Trophoblast cell (in vitro differentiated cells and primary cell): ENCODE results near the gene OR2T35.
"Not testable (repeated sequence)": the region's sequence is repeated elsewhere in the genome, so short reads cannot be mapped to it uniquely, and the experiment has no call there.

Experiments
- DNase-seq, 2 donors: peaks; one replicate each; pipeline ENCODE4 v3.0.0-alpha.2; 2016
- H2AFZ ChIP-seq: 2 replicates; pipeline ENCODE4 v1.6.1; 2013; ENCODE audit warnings: low read length, moderate library complexity, mild to moderate bottlenecking; ENCODE audit not compliant: insufficient read depth, poor library complexity
- H2AK5ac ChIP-seq: 2 replicates; pipeline ENCODE4 v1.6.1; 2013; ENCODE audit warnings: mild to moderate bottlenecking, low read length
- H2BK120ac ChIP-seq: 2 replicates; pipeline ENCODE4 v1.6.1; 2013; ENCODE audit warnings: low read length, mild to moderate bottlenecking, moderate library complexity; ENCODE audit not compliant: insufficient read depth, poor library complexity
- H2BK12ac ChIP-seq: 2 replicates; pipeline ENCODE4 v1.6.1; 2013; ENCODE audit warnings: mild to moderate bottlenecking, low read length, moderate library complexity
- H2BK5ac ChIP-seq: 2 replicates; pipeline ENCODE4 v1.6.1; 2013; ENCODE audit warnings: low read length, low read depth, moderate library complexity, mild to moderate bottlenecking; ENCODE audit not compliant: poor library complexity
- H3K14ac ChIP-seq: 2 replicates; pipeline ENCODE4 v1.6.1; 2013; ENCODE audit warnings: mild to moderate bottlenecking, low read length
- H3K18ac ChIP-seq: 2 replicates; pipeline ENCODE4 v1.6.1; 2013; ENCODE audit warnings: mild to moderate bottlenecking, low read length
- H3K23ac ChIP-seq: 2 replicates; pipeline ENCODE4 v1.6.1; 2013; ENCODE audit warnings: low read length
- H3K27ac ChIP-seq: 2 replicates; pipeline ENCODE4 v1.5.1; 2013; ENCODE audit warnings: low read depth, mild to moderate bottlenecking, inconsistent platforms, low read length, moderate library complexity
- H3K27me3 ChIP-seq: 2 replicates; pipeline ENCODE4 v1.6.1; 2013; ENCODE audit warnings: inconsistent platforms, mild to moderate bottlenecking, low read length, moderate library complexity; ENCODE audit not compliant: insufficient read depth
- H3K36me3 ChIP-seq, 2 experiments: 1 replicate in 1 of 2; 2 replicates in 1 of 2; pipeline ENCODE4 v1.6.1; 2013; ENCODE audit warnings: low read length in 2 of 2, mild to moderate bottlenecking in 2 of 2, moderate library complexity in 1 of 2; ENCODE audit not compliant: insufficient read depth in 2 of 2, control insufficient read depth in 1 of 2
- H3K4ac ChIP-seq: 2 replicates; pipeline ENCODE4 v1.6.1; 2013; ENCODE audit warnings: low read depth, mild to moderate bottlenecking, low read length, moderate library complexity
- H3K4me1 ChIP-seq, 2 experiments: 1 replicate in 1 of 2; 2 replicates in 1 of 2; pipeline ENCODE4 v1.6.1; 2013; ENCODE audit warnings: low read length in 2 of 2, mild to moderate bottlenecking in 2 of 2, moderate library complexity in 1 of 2; ENCODE audit not compliant: insufficient read depth in 2 of 2, control insufficient read depth in 1 of 2
- H3K4me2 ChIP-seq: 2 replicates; pipeline ENCODE4 v1.6.1; 2013; ENCODE audit warnings: inconsistent platforms, mild to moderate bottlenecking, low read length, moderate library complexity
- H3K4me3 ChIP-seq: 2 replicates; pipeline ENCODE4 v1.5.1; 2013; ENCODE audit warnings: mild to moderate bottlenecking, low read depth, low read length, inconsistent platforms
- H3K79me1 ChIP-seq: one replicate; pipeline ENCODE4 v1.6.1; 2013; ENCODE audit warnings: low read length
- H3K79me2 ChIP-seq: 2 replicates; pipeline ENCODE4 v1.6.1; 2013; ENCODE audit warnings: low read length, mild to moderate bottlenecking; ENCODE audit not compliant: control insufficient read depth, insufficient read depth, poor library complexity
- H3K9ac ChIP-seq: 2 replicates; pipeline ENCODE4 v1.6.1; 2013; ENCODE audit warnings: mild to moderate bottlenecking, low read length
- H3K9me3 ChIP-seq: 2 replicates; pipeline ENCODE4 v1.6.1; 2013; ENCODE audit warnings: low read depth, mild to moderate bottlenecking, control low read depth, inconsistent platforms, low read length; ENCODE audit not compliant: insufficient read depth
- H4K12ac ChIP-seq: 2 replicates; pipeline ENCODE4 v1.6.1; 2013; ENCODE audit warnings: low read depth, mild to moderate bottlenecking, low read length, moderate library complexity
- H4K8ac ChIP-seq: 2 replicates; pipeline ENCODE4 v1.6.1; 2013; ENCODE audit warnings: low read depth, mild to moderate bottlenecking, low read length, moderate library complexity
- H4K91ac ChIP-seq: one replicate; pipeline ENCODE4 v1.6.1; 2013; ENCODE audit warnings: low read depth, mild to moderate bottlenecking, low read length, moderate library complexity
- WGBS: extraction: QIAGEN DNeasy Blood & Tissue Kit; methylation state at CpG from one replicate; pipeline ENCODE4 v1.1.7; 2013; ENCODE audit warnings: missing lambda C conversion rate; ENCODE audit not compliant: insufficient read length, insufficient coverage; ENCODE audit errors: extremely low coverage; 5-methylcytosine and 5-hydroxymethylcytosine counted together

Gene OR2T35

GRCh38 chr1:248681651-248682050, 36.6 kb upstream of the OR2T35 start:
- H2AK5ac ChIP-seq, result no peak overlapping the region
- H2BK5ac ChIP-seq, result no peak overlapping the region
- no peak overlapping the region for H3K4me2 ChIP-seq
- no peak overlapping the region for H3K27ac ChIP-seq
- no peak overlapping the region for H4K8ac ChIP-seq
- WGBS, result no CpG with 5 or more reads among the region's 8 CpGs
- H3K18ac ChIP-seq, result no peak overlapping the region
- no peaks in the 10 kb centered on the region for H3K27me3 ChIP-seq
- H3K23ac ChIP-seq, result no peak overlapping the region
- no peak overlapping the region for H2AFZ ChIP-seq
- no peak overlapping the region for H2BK120ac ChIP-seq
- no peak overlapping the region for H4K91ac ChIP-seq
- DNase-seq, result no peak
- no peaks in the 10 kb centered on the region for H3K79me1 ChIP-seq
- peaks cover 13% of the 10 kb centered on the region for H3K9me3 ChIP-seq
- H4K12ac ChIP-seq, result no peak overlapping the region
- no peak overlapping the region for H3K4me3 ChIP-seq
- no peak overlapping the region for H3K14ac ChIP-seq
- no peaks in the 10 kb centered on the region for H3K4me1 ChIP-seq
- H3K9ac ChIP-seq, result no peak overlapping the region
- no peak overlapping the region for H2BK12ac ChIP-seq
- no peaks in the 10 kb centered on the region for H3K79me2 ChIP-seq
- no peak overlapping the region for H3K4ac ChIP-seq
- H3K36me3 ChIP-seq, result no peaks in the 10 kb centered on the region

DNA sequence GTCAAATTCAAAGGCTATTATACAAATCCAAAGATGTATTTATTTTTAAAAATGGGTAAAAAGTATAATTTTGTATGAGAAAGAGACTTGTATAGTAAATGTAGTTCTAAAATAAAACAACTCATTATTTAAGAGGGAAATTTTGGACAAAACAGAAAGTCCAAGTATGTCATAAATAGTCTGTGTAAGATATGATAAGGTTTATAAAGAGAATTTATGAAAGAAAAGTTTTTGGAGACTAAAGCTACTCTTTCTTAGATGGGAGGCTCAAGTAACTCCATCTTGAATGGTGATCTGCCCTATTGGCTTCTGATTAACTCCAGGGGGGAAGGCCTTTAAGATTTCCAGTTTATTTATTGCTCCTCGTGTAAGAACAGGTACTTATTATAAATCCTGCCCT, 24.9 kb upstream of the OR2T35 start:
- H4K91ac ChIP-seq, result no peak overlapping the region
- no peak overlapping the region for H2BK5ac ChIP-seq
- H3K23ac ChIP-seq, result no peak overlapping the region
- DNase-seq, result no peak
- peaks cover 9% of the 10 kb centered on the region for H3K9me3 ChIP-seq
- no peaks in the 10 kb centered on the region for H3K79me2 ChIP-seq
- no peak overlapping the region for H3K4me2 ChIP-seq
- H3K18ac ChIP-seq, result no peak overlapping the region
- H3K27ac ChIP-seq, result no peak overlapping the region
- H3K14ac ChIP-seq, result no peak overlapping the region
- no peaks in the 10 kb centered on the region for H3K4me1 ChIP-seq
- H3K4me3 ChIP-seq, result no peak overlapping the region
- H2AFZ ChIP-seq, result no peak overlapping the region
- no peak overlapping the region for H2BK120ac ChIP-seq
- H2BK12ac ChIP-seq, result no peak overlapping the region
- H4K12ac ChIP-seq, result no peak overlapping the region
- H2AK5ac ChIP-seq, result no peak overlapping the region
- no peaks in the 10 kb centered on the region for H3K36me3 ChIP-seq
- H3K4ac ChIP-seq, result no peak overlapping the region
- H3K79me1 ChIP-seq, result no peaks in the 10 kb centered on the region
- no peaks in the 10 kb centered on the region for H3K27me3 ChIP-seq
- no peak overlapping the region for H3K9ac ChIP-seq
- WGBS, result no CpG with 5 or more reads among the region's 1 CpG
- no peak overlapping the region for H4K8ac ChIP-seq

DNA sequence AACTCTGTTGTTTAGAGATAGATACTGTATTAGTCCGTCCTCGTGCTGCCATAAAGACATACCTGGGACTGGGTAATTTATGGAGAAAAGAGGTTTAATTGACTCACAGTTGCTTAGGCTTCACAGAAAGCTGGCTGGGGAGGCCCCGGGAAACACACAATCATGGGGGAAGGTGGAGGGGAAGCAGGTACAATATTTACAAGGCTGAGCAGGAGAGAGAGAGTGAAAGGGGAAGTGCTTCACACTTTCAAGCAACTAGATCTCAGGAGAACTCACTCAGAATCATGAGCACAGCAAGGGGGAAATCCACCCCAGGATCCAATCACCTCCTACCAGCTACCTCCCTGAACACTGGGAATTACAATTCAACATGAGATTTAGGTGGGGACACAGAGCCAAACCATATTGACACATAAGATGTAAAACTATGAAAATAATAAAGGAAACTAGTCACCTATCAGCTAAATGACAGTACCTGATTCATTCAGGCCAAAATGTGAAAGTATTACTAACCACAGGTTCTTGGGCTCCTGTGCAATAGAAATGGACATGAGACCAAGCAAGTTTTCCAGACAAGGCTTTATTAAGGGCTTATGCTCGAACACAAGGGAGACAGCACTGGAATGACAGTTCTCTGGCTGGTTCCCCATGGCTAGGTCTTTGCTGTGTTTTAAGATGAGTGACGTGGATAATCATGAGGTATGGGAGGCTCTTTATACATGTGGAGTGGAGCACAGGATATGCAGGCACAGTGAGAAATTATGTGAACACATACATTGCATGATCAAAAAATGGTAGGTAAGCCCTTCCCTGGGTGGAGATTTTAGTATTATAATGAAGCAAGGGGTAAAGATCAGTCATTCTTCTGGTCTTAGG, 18.6 kb upstream of the OR2T35 start:
- not testable (repeated sequence) for H3K36me3 ChIP-seq, H2BK5ac ChIP-seq, H4K91ac ChIP-seq, H3K23ac ChIP-seq, H3K9me3 ChIP-seq, H3K4ac ChIP-seq, H2BK12ac ChIP-seq, DNase-seq, H3K4me3 ChIP-seq, H3K79me1 ChIP-seq, H3K79me2 ChIP-seq, H4K8ac ChIP-seq, H3K4me2 ChIP-seq, H3K4me1 ChIP-seq, H2AFZ ChIP-seq, H3K27me3 ChIP-seq, H3K18ac ChIP-seq, H3K27ac ChIP-seq, H2BK120ac ChIP-seq, H2AK5ac ChIP-seq, H3K9ac ChIP-seq, H4K12ac ChIP-seq, H3K14ac ChIP-seq
- no CpG with 5 or more reads among the region's 5 CpGs for WGBS

DNA sequence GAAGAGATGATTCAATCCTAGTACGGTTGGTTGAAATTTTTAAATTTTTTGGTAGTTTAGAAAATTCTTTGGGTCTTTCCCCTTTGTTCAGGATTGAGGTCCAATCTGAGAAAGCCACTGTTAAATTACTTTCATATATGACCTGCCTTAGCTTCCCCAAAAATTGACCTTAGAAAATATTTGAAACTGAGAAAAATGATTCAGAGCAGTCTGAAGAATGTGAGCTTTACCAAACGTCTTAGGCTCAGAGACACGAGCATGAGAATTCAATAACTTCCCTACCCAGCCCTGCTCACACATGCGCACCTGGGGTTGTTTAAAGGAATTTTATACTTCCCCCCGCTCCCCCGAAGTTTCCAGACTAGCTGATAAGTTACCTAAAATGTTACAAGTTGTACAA, 11.7 kb upstream of the OR2T35 start:
- H3K4ac ChIP-seq, H3K79me2 ChIP-seq, H3K36me3 ChIP-seq, H3K23ac ChIP-seq, H3K4me1 ChIP-seq, H4K12ac ChIP-seq, H2BK5ac ChIP-seq, H2BK12ac ChIP-seq, H3K9ac ChIP-seq, H2AFZ ChIP-seq, H3K9me3 ChIP-seq, H3K79me1 ChIP-seq, H3K27me3 ChIP-seq, H2AK5ac ChIP-seq, H3K18ac ChIP-seq, H3K4me2 ChIP-seq, H2BK120ac ChIP-seq, H4K8ac ChIP-seq, H4K91ac ChIP-seq, H3K14ac ChIP-seq, DNase-seq, H3K4me3 ChIP-seq, H3K27ac ChIP-seq: not testable (repeated sequence)
- WGBS, result no CpG with 5 or more reads among the region's 6 CpGs
